Stomach smooth muscle (tissue), 2 donors: ENCODE data around the gene TNFRSF9.

ENCODE experiments used
- H3K27ac ChIP-seq: one replicate; pipeline ENCODE4 v1.7.0; 2013; ENCODE audit warnings: mild to moderate bottlenecking, low read length, inconsistent platforms
- H3K27me3 ChIP-seq, 2 donors: one replicate each; pipeline ENCODE4 v1.7.0; 2013; ENCODE audit warnings: low read length in 2 of 2; ENCODE audit not compliant: insufficient read depth in 2 of 2, control insufficient read depth in 1 of 2
- H3K36me3 ChIP-seq, 2 donors: one replicate each; pipeline ENCODE4 v1.7.0; 2013; ENCODE audit warnings: low read length in 2 of 2; ENCODE audit not compliant: control insufficient read depth in 2 of 2, insufficient read depth in 2 of 2
- H3K4me1 ChIP-seq: one replicate; pipeline ENCODE4 v1.7.0; 2013; ENCODE audit warnings: low read length; ENCODE audit not compliant: control insufficient read depth, insufficient read depth
- H3K4me3 ChIP-seq, 2 donors: one replicate each; pipeline ENCODE4 v1.7.0; 2013; ENCODE audit warnings: low read length in 2 of 2
- H3K9ac ChIP-seq, 2 donors: one replicate each; pipeline ENCODE4 v1.7.0; 2013; ENCODE audit warnings: low read length in 2 of 2, mild to moderate bottlenecking in 1 of 2
- H3K9me3 ChIP-seq, 2 donors: one replicate each; pipeline ENCODE4 v1.7.0; 2013; ENCODE audit warnings: low read length in 2 of 2; ENCODE audit not compliant: control insufficient read depth in 2 of 2
- donor health status: healthy.
- donor health status: Pancreatic carcinoma.

The TNFRSF9 gene

GRCh38 chr1:7873801-7874795 lies 66.5 kb downstream of the TNFRSF9 start:
- H3K9ac ChIP-seq = no peak overlapping the region
- H3K36me3 ChIP-seq = no peaks in the 10 kb centered on the region
- H3K9me3 ChIP-seq = peaks cover 2 to 3% of the 10 kb centered on the region in 2 donors
- H3K4me3 ChIP-seq = no peak overlapping the region
- peaks cover 2% of the 10 kb centered on the region in 2 donors for H3K27me3 ChIP-seq
- no peak overlapping the region for H3K27ac ChIP-seq
- no peaks in the 10 kb centered on the region for H3K4me1 ChIP-seq

DNA sequence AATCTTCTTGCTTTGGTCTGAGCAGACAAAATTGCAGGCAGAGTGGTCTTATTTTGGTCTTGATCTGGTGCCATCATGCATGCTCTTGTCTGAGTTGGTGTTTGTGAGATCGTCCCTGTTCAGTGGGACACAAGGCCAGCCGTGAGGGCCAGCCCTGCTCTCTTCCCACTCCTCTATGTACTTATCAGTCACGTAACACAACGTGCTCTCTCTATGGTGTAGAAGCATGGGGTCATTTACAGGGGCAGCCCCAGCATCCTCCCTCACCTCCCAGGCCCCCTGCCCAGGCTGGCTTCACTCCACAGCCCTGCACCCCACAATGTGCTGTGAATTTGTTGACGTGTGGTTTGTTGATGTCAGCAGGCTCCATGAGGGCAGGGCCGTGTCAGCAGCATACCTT lies 69.5 kb downstream of the TNFRSF9 start:
- H3K9ac ChIP-seq = no peak overlapping the region
- H3K4me1 ChIP-seq = no peaks in the 10 kb centered on the region
- no peak overlapping the region for H3K27ac ChIP-seq
- no peaks in the 10 kb centered on the region for H3K36me3 ChIP-seq
- peaks cover 0 to 3% of the 10 kb centered on the region in 2 donors for H3K9me3 ChIP-seq
- H3K27me3 ChIP-seq = peaks cover 2% of the 10 kb centered on the region in 2 donors
- H3K4me3 ChIP-seq = no peak overlapping the region

- H3K4me1 ChIP-seq = no peaks in the 10 kb centered on the region
- no peaks in the 10 kb centered on the region for H3K36me3 ChIP-seq
- H3K9ac ChIP-seq = no peak overlapping the region
- peaks cover 0 to 2% of the 10 kb centered on the region in 2 donors for H3K27me3 ChIP-seq
- H3K4me3 ChIP-seq = no peak overlapping the region
- no peak overlapping the region for H3K27ac ChIP-seq
- peaks cover 0 to 3% of the 10 kb centered on the region in 2 donors for H3K9me3 ChIP-seq
These were observed 71.3 kb downstream of the TNFRSF9 start for GRCh38 chr1:7869136-7869920.

GRCh38 chr1:7868070-7868780 lies 72.4 kb downstream of the TNFRSF9 start:
- H3K4me3 ChIP-seq = no peak overlapping the region
- peaks cover 0 to 2% of the 10 kb centered on the region in 2 donors for H3K27me3 ChIP-seq

DNA sequence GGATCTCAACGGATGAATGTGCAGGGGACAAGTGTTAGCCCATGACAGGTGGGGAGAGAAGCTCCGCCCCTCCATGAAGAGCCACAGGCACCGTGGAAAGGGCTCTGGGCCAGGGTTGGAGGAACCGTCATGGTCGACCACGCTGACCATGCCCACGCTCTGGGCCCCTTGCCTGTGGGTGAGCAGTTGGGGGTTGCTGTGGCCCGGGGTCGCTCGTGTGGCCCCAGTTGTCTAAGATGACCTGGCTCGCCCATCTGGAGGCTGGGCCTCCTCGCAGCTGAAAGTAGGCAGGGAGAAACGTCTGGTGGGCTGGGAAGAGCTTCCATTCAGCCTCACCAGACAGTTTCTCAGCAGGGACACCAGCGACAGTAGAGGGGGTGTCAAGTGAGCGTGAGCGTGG lies 74.7 kb downstream of the TNFRSF9 start:
- H3K4me3 ChIP-seq = no peak overlapping the region
- no peaks in the 10 kb centered on the region for H3K4me1 ChIP-seq
- peaks cover 0 to 3% of the 10 kb centered on the region in 2 donors for H3K9me3 ChIP-seq
- H3K27ac ChIP-seq = no peak overlapping the region
- H3K36me3 ChIP-seq = no peaks in the 10 kb centered on the region
- H3K9ac ChIP-seq = no peak overlapping the region
- peaks cover 0 to 1% of the 10 kb centered on the region in 2 donors for H3K27me3 ChIP-seq

More at GRCh38 chr1:7868070-7868780, 72.4 kb downstream of the TNFRSF9 start:
- H3K4me1 ChIP-seq = no peaks in the 10 kb centered on the region
- H3K36me3 ChIP-seq = no peaks in the 10 kb centered on the region
- peaks cover 0 to 3% of the 10 kb centered on the region in 2 donors for H3K9me3 ChIP-seq
- H3K27ac ChIP-seq = no peak overlapping the region
- no peak overlapping the region for H3K9ac ChIP-seq
